AG09309 (cell line): ENCODE measurements around the gene SLC4A7.
A peak's percentile ranks its signal among the peaks of the same experiment; 100 is the strongest.
"Not testable (repeated sequence)": the region's sequence is repeated elsewhere in the genome, so short reads cannot be mapped to it uniquely, and the experiment has no call there.

Experiments
- DNase-seq: peaks from one replicate; pipeline ENCODE4 v3.0.0-alpha.2; 2010; ENCODE audit warnings: low read depth
- H3K4me3 ChIP-seq: 2 replicates; pipeline ENCODE4 v1.5.1; 2011; ENCODE audit warnings: mild to moderate bottlenecking, low read depth, low read length, moderate library complexity; ENCODE audit not compliant: control insufficient read depth
- CTCF ChIP-seq: IDR thresholded peaks from 2 replicates; pipeline ENCODE4 v1.5.1; 2011; ENCODE audit warnings: mild to moderate bottlenecking, low read depth, low read length, inconsistent platforms; ENCODE audit not compliant: insufficient read depth, control insufficient read depth; ENCODE audit errors: missing control alignments

SLC4A7 gene

GRCh38 chr3:27484015-27484844 is at the start of gene SLC4A7:
SLC4A7 (minus strand) TSS chr3:27484384; CDS start chr3:27484126, 258 bp downstream.
- H3K4me3 ChIP-seq: peak within 1 kb of the TSS; percentile 92
- TF ChIP-seq CTCF: no peak
- DNase-seq: peak; percentile 81

DNA sequence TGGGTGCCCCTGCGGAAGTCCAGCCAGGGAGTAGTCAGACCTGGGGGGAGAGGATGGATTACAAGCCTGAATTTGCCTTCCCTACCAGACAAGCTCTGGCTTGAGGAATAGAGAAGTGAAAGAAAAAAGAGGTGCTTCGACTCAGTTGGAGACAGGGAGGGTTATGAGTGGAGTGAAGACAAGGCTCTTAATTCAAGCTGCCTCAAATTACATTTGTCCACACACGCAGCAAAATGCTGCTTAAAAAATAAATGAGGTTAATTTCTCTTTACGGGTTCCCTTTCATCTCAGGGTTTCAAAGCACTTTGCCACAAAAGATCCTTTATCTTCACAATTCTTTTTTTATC is 49.0 kb upstream of the SLC4A7 start:
- no peak for TF ChIP-seq CTCF
- DNase-seq: no peak
- H3K4me3 ChIP-seq: no peak overlapping the region

DNA sequence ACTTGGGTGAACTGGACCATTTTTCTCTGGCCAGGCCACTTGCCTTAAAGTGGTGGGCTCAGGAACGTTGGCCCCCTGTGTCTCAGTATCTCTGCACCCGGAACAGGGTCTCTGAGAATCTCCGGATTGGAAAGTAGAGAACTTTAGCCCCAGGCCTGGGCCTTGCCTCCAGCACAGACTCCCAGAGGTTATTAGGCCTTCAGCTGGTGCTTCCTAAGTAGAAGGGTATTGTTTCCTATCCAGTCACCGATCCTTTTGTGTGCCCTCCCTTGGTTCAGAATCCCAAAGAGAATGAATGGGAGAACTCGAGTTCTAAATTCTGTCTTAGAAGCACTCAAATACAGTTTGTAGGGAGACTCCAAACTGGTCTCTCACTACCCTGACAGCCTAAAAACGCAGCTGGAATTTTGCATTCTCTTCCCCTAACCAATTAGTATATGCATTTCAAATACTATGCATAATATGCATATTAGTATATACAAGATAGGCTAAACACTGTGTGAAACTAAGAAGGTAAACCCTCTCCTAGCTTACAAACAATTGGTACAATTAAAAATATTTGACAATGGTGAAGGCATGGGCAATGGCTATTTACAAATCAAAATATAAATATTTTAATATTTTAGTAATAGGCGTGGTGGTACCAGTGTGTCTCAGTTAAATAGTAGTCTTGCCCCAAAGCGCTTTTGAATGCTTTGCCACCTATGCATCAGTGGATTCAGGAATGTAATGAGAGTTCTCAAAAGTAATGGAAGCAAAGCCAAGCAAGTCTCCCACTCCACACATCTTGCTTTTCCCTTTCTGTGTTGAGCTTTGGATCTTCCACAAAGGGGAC is 48.5 kb upstream of the SLC4A7 start:
- H3K4me3 ChIP-seq: no peak overlapping the region
- TF ChIP-seq CTCF: no peak
- no peak for DNase-seq

GRCh38 chr3:27531193-27531751 is 47.1 kb upstream of the SLC4A7 start:
- DNase-seq, H3K4me3 ChIP-seq: not testable (repeated sequence)

DNA sequence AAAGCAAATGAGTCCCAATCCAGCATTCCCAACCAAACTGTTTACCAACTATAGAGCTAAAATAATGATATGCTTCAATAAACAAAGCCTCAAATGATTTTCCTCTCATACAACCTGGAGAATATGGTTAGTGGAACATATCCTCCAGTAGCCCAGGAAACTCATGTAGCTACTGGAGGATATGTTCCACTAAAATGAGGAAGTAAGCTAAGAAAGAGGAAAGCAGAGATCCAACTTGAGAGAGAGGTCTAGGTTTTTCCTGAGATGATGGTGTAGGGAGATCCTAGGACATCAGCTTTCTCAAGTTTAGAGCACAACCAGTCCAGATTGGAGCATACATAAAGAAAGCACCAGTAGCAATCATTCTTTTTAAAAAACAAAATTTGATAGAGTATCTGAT is 44.6 kb upstream of the SLC4A7 start:
- H3K4me3 ChIP-seq: no peak overlapping the region
- no peak for DNase-seq
- no peak for TF ChIP-seq CTCF

- no peak for DNase-seq
- no peak for TF ChIP-seq CTCF
These were observed 42.6 kb upstream of the SLC4A7 start for GRCh38 chr3:27526614-27527315.

More at GRCh38 chr3:27526614-27527315, 42.6 kb upstream of the SLC4A7 start:
- no peak overlapping the region for H3K4me3 ChIP-seq
